Loucy (cell line): ENCODE data around the gene NEMP2.

Source experiments
- H2AFZ ChIP-seq: fragments of 200-600 bp; sonication (generic); 2 replicates; pipeline ENCODE4 v1.6.0; 2016; ENCODE audit warnings: antibody characterized with exemption, mild to moderate bottlenecking, low read length, moderate library complexity
- H3F3A ChIP-seq: fragments of 200-600 bp; 2 replicates; pipeline ENCODE4 v1.6.0; 2016; ENCODE audit warnings: antibody characterized with exemption, low read depth, mild to moderate bottlenecking
- H3K27me3 ChIP-seq: fragments of 200-600 bp; sonication (generic); 2 replicates; pipeline ENCODE4 v1.6.1; 2014; ENCODE audit warnings: low read length, mild to moderate bottlenecking; ENCODE audit not compliant: insufficient read depth, poor library complexity, severe bottlenecking
- H3K36me3 ChIP-seq: fragments of 200-600 bp; sonication (generic); 2 replicates; pipeline ENCODE4 v1.6.1; 2016; ENCODE audit warnings: low read length; ENCODE audit not compliant: insufficient read depth
- H3K4me1 ChIP-seq: fragments of 200-600 bp; sonication (generic); 2 replicates; pipeline ENCODE4 v1.5.1; 2014; ENCODE audit warnings: low read length, mild to moderate bottlenecking; ENCODE audit not compliant: insufficient read depth, poor library complexity, severe bottlenecking
- H3K4me2 ChIP-seq: fragments of 200-600 bp; sonication (generic); 2 replicates; pipeline ENCODE4 v1.6.0; 2014; ENCODE audit warnings: antibody characterized with exemption, low read length, low read depth, mild to moderate bottlenecking; ENCODE audit not compliant: poor library complexity, severe bottlenecking
- H3K4me3 ChIP-seq: fragments of 200-600 bp; sonication (generic); 2 replicates; pipeline ENCODE4 v1.5.1; 2014; ENCODE audit warnings: low read length, mild to moderate bottlenecking, mixed read lengths; ENCODE audit not compliant: poor library complexity, severe bottlenecking
- H3K79me2 ChIP-seq: fragments of 200-600 bp; sonication (generic); 2 replicates; pipeline ENCODE4 v1.6.1; 2014; ENCODE audit warnings: low read length; ENCODE audit not compliant: insufficient read depth
- H3K9ac ChIP-seq: fragments of 200-600 bp; sonication (generic); 2 replicates; pipeline ENCODE4 v1.6.0; 2014; ENCODE audit warnings: mild to moderate bottlenecking, low read depth, low read length, moderate library complexity; ENCODE audit not compliant: poor library complexity, severe bottlenecking
- H3K9me2 ChIP-seq: fragments of 200-600 bp; sonication (generic); replicated peaks from 2 replicates; pipeline ENCODE4 v1.6.1; 2016; ENCODE audit warnings: low read depth, low read length, mixed read lengths
- H3K9me3 ChIP-seq: fragments of 200-600 bp; sonication (generic); 2 replicates; pipeline ENCODE4 v1.6.1; 2014; ENCODE audit warnings: mild to moderate bottlenecking, antibody characterized with exemption, low read length, low read depth; ENCODE audit not compliant: insufficient read depth
- H4K20me1 ChIP-seq: fragments of 200-600 bp; sonication (generic); 2 replicates; pipeline ENCODE4 v1.6.0; 2014; ENCODE audit warnings: antibody characterized with exemption, low read length, mild to moderate bottlenecking; ENCODE audit not compliant: insufficient read depth, poor library complexity, severe bottlenecking
- EZH2phosphoT487 ChIP-seq: fragments of 200-600 bp; IDR thresholded peaks from 2 replicates; pipeline ENCODE4 v1.6.1; 2018; ENCODE audit warnings: antibody characterized with exemption, mild to moderate bottlenecking, moderate library complexity, borderline replicate concordance
- TF ChIP-seq, protein P1 (sequence below): fragments of 200-600 bp; sonication (generic); conservative IDR thresholded peaks from 2 replicates; pipeline ENCODE4 v1.5.1; 2014; ENCODE audit warnings: mild to moderate bottlenecking, antibody characterized with exemption, low read length

The NEMP2 gene

DNA sequence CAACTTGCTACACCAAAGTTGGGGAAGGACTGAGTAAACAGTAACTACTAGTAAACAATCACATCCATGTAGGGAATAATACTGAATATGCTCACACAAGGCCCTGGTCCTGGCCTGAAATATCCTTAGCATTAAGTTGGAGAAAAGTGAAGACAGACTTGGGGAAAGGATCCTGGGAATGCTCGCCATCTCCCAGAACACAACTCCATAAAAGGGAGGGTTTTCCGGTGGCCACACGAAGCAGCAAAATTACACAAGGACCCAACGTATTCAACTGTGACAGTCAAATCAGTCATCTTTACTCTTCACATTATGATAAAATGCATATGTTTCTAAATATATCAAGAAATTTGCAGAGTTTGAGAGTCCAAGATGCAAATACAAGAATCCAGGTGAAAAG, 7.3 kb downstream of the NEMP2 start:
- TF ChIP-seq EZH2phosphoT487: no peak
- TF ChIP-seq, protein P1, sequence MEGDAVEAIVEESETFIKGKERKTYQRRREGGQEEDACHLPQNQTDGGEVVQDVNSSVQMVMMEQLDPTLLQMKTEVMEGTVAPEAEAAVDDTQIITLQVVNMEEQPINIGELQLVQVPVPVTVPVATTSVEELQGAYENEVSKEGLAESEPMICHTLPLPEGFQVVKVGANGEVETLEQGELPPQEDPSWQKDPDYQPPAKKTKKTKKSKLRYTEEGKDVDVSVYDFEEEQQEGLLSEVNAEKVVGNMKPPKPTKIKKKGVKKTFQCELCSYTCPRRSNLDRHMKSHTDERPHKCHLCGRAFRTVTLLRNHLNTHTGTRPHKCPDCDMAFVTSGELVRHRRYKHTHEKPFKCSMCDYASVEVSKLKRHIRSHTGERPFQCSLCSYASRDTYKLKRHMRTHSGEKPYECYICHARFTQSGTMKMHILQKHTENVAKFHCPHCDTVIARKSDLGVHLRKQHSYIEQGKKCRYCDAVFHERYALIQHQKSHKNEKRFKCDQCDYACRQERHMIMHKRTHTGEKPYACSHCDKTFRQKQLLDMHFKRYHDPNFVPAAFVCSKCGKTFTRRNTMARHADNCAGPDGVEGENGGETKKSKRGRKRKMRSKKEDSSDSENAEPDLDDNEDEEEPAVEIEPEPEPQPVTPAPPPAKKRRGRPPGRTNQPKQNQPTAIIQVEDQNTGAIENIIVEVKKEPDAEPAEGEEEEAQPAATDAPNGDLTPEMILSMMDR: no peak
- Histone ChIP-seq H3K4me2 (no peak overlapping the region), H2AFZ (no peak overlapping the region), H3K36me3 (no peaks in the 10 kb centered on the region), H3K79me2 (peaks cover 5% of the 10 kb centered on the region; the same call in 1 of the 2 replicates), H3K9me2 (no peaks in the 10 kb centered on the region), H3K9me3 (no peaks in the 10 kb centered on the region), H3K4me1 (peaks cover 38% of the 10 kb centered on the region), H3K9ac (no peak overlapping the region), H4K20me1 (no peaks in the 10 kb centered on the region), H3K4me3 (no peak overlapping the region), H3K27me3 (no peaks in the 10 kb centered on the region), H3F3A (no peaks in the 10 kb centered on the region)

DNA sequence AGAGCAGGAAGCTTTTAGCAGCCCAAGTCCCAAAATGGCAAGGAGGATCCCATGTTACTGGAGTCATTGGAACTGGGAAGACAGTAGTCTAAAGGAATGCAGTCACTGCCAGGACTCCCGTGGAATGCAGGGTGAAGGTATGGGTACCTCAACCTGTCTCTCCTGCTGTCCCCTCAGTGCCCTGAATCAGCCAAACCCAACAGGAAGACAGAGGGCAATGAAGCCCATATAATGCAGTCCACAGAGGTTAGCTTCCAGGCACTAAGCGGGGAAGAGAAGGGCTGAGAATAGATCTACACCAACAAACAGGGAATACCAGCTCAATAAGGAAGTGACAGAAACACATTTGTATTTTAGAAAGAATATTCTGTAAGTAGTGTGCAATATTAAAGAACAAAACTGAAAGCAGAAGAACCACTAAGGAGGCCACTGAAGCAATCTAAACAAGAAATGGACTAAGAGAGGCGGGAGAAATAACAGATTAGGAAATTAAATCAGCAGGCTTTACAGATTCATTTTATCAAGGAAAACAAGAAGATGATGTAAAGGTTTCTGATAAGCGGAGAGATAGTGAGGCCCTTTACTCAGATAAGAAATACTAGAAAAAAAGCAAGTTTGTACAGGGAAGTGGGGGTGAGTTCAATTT, 8.3 kb downstream of the NEMP2 start:
- Histone ChIP-seq H3K4me3 (no peak overlapping the region), H3K36me3 (no peaks in the 10 kb centered on the region), H3F3A (no peaks in the 10 kb centered on the region), H3K4me2 (no peak overlapping the region), H3K79me2 (no peaks in the 10 kb centered on the region), H2AFZ (no peak overlapping the region), H3K9me3 (no peaks in the 10 kb centered on the region), H3K9me2 (no peaks in the 10 kb centered on the region), H4K20me1 (no peaks in the 10 kb centered on the region), H3K27me3 (no peaks in the 10 kb centered on the region), H3K9ac (no peak overlapping the region), H3K4me1 (peaks cover 28% of the 10 kb centered on the region)
- TF ChIP-seq, protein P1: no peak
- no peak for TF ChIP-seq EZH2phosphoT487

GRCh38 chr2:190524928-190525327, 9.6 kb downstream of the NEMP2 start:
- H3K4me1 ChIP-seq: peaks cover 28% of the 10 kb centered on the region
- no peaks in the 10 kb centered on the region for H3F3A ChIP-seq
- no peak overlapping the region for H3K9ac ChIP-seq
- H3K4me3 ChIP-seq: no peak overlapping the region
- no peaks in the 10 kb centered on the region for H3K9me3 ChIP-seq
- TF ChIP-seq, protein P1: no peak
- TF ChIP-seq EZH2phosphoT487: no peak
- no peak overlapping the region for H2AFZ ChIP-seq
- no peak overlapping the region for H3K4me2 ChIP-seq
- H3K27me3 ChIP-seq: no peaks in the 10 kb centered on the region
- H3K79me2 ChIP-seq: no peaks in the 10 kb centered on the region
- H3K9me2 ChIP-seq: no peaks in the 10 kb centered on the region
- H4K20me1 ChIP-seq: no peaks in the 10 kb centered on the region
- no peaks in the 10 kb centered on the region for H3K36me3 ChIP-seq
